ENCODE results near the gene SOD2. TPM values are rescaled to one million over a fixed set of nuclear protein-coding genes. Genes with fewer than 3 reads are reported as not detected.

SOD2 gene
- total and polyA plus RNA-seq, 9 of the 15 experiments (the other 6 are each of a cell fraction or from before 2014, with no cell fraction given): 39.8 to 140 (median 95.8) TPM

DNA sequence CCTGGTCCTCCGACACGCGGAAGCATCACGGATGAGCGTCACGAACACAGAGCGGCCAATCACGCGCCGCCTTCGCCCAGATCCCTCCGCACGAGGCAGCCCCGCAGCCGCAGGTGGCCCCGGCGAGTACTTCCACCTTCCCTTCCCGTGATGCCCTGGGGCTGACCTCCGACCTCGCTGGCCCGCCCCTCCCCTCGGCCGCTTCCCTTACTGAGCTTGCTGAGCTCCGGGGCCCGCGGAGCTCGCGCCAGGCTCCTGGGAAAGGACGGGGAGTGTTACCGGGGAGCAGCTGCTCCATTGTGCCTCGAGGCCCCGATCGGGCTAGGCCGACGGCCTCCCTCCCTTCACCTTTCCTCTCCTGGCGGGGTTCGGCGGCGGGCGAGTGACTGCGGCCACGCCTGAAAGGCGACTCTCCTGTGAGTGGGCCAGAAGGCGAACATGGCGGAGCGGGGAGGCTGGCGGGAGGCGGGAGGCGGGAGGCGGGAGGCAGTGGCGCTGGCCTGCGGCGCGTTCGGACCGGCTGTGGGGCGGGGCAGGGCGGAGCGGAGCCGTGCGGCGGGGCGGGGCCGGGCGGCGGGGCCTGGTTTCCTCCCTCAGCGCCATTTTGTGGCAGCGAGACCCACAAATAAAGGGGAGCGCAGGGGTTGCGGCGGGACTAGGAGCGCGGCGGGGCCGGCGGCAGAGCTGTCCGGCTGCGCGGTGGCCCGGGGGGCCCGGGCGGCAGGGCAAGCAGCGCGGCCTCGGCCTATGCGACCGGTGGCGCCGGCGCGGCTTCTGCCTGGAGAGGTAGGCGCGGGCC, 34.1 kb upstream of the SOD2 start, which contains the start of gene WTAP (continued):
- TF ChIP-seq, protein P1, sequence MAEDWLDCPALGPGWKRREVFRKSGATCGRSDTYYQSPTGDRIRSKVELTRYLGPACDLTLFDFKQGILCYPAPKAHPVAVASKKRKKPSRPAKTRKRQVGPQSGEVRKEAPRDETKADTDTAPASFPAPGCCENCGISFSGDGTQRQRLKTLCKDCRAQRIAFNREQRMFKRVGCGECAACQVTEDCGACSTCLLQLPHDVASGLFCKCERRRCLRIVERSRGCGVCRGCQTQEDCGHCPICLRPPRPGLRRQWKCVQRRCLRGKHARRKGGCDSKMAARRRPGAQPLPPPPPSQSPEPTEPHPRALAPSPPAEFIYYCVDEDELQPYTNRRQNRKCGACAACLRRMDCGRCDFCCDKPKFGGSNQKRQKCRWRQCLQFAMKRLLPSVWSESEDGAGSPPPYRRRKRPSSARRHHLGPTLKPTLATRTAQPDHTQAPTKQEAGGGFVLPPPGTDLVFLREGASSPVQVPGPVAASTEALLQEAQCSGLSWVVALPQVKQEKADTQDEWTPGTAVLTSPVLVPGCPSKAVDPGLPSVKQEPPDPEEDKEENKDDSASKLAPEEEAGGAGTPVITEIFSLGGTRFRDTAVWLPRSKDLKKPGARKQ (CRISPR knock-in tag; IDR thresholded peaks at IDR 0.05): no peak
- TF ChIP-seq SMAD1 (IDR thresholded peaks at IDR 0.05; ENCODE audit: low read depth, low read length, partially characterized antibody) (peak; percentile 66), ZC3H8 (IDR thresholded peaks at IDR 0.05) (no peak), ILF3 (IDR thresholded peaks at IDR 0.05; ENCODE audit: borderline replicate concordance) (0 out of 2 replicates have a peak, but pooled peaks have one; percentile 43), MXI1 (IDR thresholded peaks at IDR 0.05; ENCODE audit: low read depth, low read length) (peak; percentile 54; the same call in 1 of the 2 replicates), EWSR1 (IDR thresholded peaks at IDR 0.05; ENCODE audit: borderline replicate concordance, low read depth, partially characterized antibody) (no peak), HNRNPK (IDR thresholded peaks at IDR 0.05; ENCODE audit: low read depth, low read length, poor library complexity, severe bottlenecking) (no peak), NRF1 (conservative IDR thresholded peaks at IDR 0.05 in 1 of 2, IDR thresholded peaks at IDR 0.05 in 1 of 2) (peak; percentile 84 to 88), NCOA1 (IDR thresholded peaks at IDR 0.05; ENCODE audit: low read depth) (peak; percentile 27; the same call in 1 of the 2 replicates), ARNT (IDR thresholded peaks at IDR 0.05) (peak; percentile 27 to 82; a peak in 1 of 4 replicates), NFYB (IDR thresholded peaks at IDR 0.05; ENCODE audit: extremely low read depth, insufficient read length) (peak; percentile 55), TAL1 (IDR thresholded peaks at IDR 0.05) (no peak), KLF13 (tag; IDR thresholded peaks at IDR 0.05; ENCODE audit: borderline replicate concordance, low read depth) (peak; percentile 93), ZNF184 (CRISPR knock-in tag; IDR thresholded peaks at IDR 0.05) (no peak)
- TF ChIP-seq, protein P2, sequence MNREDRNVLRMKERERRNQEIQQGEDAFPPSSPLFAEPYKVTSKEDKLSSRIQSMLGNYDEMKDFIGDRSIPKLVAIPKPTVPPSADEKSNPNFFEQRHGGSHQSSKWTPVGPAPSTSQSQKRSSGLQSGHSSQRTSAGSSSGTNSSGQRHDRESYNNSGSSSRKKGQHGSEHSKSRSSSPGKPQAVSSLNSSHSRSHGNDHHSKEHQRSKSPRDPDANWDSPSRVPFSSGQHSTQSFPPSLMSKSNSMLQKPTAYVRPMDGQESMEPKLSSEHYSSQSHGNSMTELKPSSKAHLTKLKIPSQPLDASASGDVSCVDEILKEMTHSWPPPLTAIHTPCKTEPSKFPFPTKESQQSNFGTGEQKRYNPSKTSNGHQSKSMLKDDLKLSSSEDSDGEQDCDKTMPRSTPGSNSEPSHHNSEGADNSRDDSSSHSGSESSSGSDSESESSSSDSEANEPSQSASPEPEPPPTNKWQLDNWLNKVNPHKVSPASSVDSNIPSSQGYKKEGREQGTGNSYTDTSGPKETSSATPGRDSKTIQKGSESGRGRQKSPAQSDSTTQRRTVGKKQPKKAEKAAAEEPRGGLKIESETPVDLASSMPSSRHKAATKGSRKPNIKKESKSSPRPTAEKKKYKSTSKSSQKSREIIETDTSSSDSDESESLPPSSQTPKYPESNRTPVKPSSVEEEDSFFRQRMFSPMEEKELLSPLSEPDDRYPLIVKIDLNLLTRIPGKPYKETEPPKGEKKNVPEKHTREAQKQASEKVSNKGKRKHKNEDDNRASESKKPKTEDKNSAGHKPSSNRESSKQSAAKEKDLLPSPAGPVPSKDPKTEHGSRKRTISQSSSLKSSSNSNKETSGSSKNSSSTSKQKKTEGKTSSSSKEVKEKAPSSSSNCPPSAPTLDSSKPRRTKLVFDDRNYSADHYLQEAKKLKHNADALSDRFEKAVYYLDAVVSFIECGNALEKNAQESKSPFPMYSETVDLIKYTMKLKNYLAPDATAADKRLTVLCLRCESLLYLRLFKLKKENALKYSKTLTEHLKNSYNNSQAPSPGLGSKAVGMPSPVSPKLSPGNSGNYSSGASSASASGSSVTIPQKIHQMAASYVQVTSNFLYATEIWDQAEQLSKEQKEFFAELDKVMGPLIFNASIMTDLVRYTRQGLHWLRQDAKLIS (CRISPR knock-in tag; IDR thresholded peaks at IDR 0.05): peak; percentile 96
- TF ChIP-seq, protein P3, sequence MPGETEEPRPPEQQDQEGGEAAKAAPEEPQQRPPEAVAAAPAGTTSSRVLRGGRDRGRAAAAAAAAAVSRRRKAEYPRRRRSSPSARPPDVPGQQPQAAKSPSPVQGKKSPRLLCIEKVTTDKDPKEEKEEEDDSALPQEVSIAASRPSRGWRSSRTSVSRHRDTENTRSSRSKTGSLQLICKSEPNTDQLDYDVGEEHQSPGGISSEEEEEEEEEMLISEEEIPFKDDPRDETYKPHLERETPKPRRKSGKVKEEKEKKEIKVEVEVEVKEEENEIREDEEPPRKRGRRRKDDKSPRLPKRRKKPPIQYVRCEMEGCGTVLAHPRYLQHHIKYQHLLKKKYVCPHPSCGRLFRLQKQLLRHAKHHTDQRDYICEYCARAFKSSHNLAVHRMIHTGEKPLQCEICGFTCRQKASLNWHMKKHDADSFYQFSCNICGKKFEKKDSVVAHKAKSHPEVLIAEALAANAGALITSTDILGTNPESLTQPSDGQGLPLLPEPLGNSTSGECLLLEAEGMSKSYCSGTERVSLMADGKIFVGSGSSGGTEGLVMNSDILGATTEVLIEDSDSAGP (CRISPR knock-in tag; IDR thresholded peaks at IDR 0.05): peak; percentile 75
- TF ChIP-seq, protein P4, sequence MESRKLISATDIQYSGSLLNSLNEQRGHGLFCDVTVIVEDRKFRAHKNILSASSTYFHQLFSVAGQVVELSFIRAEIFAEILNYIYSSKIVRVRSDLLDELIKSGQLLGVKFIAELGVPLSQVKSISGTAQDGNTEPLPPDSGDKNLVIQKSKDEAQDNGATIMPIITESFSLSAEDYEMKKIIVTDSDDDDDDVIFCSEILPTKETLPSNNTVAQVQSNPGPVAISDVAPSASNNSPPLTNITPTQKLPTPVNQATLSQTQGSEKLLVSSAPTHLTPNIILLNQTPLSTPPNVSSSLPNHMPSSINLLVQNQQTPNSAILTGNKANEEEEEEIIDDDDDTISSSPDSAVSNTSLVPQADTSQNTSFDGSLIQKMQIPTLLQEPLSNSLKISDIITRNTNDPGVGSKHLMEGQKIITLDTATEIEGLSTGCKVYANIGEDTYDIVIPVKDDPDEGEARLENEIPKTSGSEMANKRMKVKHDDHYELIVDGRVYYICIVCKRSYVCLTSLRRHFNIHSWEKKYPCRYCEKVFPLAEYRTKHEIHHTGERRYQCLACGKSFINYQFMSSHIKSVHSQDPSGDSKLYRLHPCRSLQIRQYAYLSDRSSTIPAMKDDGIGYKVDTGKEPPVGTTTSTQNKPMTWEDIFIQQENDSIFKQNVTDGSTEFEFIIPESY (CRISPR knock-in tag; IDR thresholded peaks at IDR 0.05): peak; percentile 95
